B cell (primary cell): ENCODE results near the gene GALNT17. TPM values are rescaled to one million over a fixed set of nuclear protein-coding genes. Genes with fewer than 3 reads are reported as not detected.

ENCODE experiments used
- ATAC-seq: fragments of 200-7000 bp; cut with Tn5 transposase; one replicate; pipeline ENCODE4 v1.10.0; 2021; ENCODE audit warnings: low read depth, mild to moderate bottlenecking, moderate number of reproducible peaks, moderate library complexity
- CTCF ChIA-PET: fragments of 350-600 bp; sonication (Branson Sonifier 250); formaldehyde crosslinking; loops from one replicate; lab custom pipeline; 2021; ENCODE audit warnings: antibody characterized with exemption, inconsistent platforms; lab: Charles Lee
- POLR2A ChIA-PET: fragments of 350-600 bp; sonication (Branson Sonifier 250); formaldehyde crosslinking; loops from one replicate; lab custom pipeline; 2021; ENCODE audit warnings: antibody characterized with exemption; lab: Charles Lee
- DNase-seq: peaks from one replicate; pipeline ENCODE4 v3.0.0; 2013
- H2AFZ ChIP-seq: 2 replicates; pipeline ENCODE4 v1.6.1; 2012; ENCODE audit warnings: mild to moderate bottlenecking, low read depth, low read length; ENCODE audit not compliant: insufficient read depth, poor library complexity, severe bottlenecking
- H3K27ac ChIP-seq, 2 donors: 1 replicate in 1 of 2; 2 replicates in 1 of 2; pipeline ENCODE4 v1.5.1; 2012 to 2013; ENCODE audit warnings: low read length in 2 of 2, mild to moderate bottlenecking in 2 of 2, moderate library complexity in 1 of 2
- H3K27me3 ChIP-seq, 4 experiments: fragments of 200-600 bp in 1 of 4; sonication (generic) in 1 of 4; replicated peaks in 1 of 4; 1 replicate in 2 of 4; 2 replicates in 2 of 4; pipeline versions ENCODE4 v1.6.1 to v1.7.0; 2013 to 2016; ENCODE audit warnings: low read length in 3 of 4, mild to moderate bottlenecking in 2 of 4, mixed read lengths in 1 of 4, moderate library complexity in 1 of 4; ENCODE audit not compliant: insufficient read depth in 4 of 4, control insufficient read depth in 3 of 4; ENCODE audit errors: control extremely low read depth in 1 of 4
- H3K36me3 ChIP-seq, 2 experiments: replicated peaks in 1 of 2; 1 replicate in 1 of 2; 2 replicates in 1 of 2; pipeline versions ENCODE4 v1.6.1 to v1.7.1; 2013; ENCODE audit warnings: low read length in 1 of 2; ENCODE audit not compliant: insufficient read depth in 2 of 2, control insufficient read depth in 1 of 2; ENCODE audit errors: control extremely low read depth in 1 of 2, extremely low read depth in 1 of 2
- H3K4me1 ChIP-seq, 2 donors: fragments of 200-600 bp in 1 of 2; sonication (generic) in 1 of 2; 1 replicate in 1 of 2; 2 replicates in 1 of 2; pipeline versions ENCODE4 v1.5.1 to v1.6.1; 2013 to 2017; ENCODE audit warnings: low read length in 2 of 2; ENCODE audit not compliant: control insufficient read depth in 2 of 2, insufficient read depth in 2 of 2
- H3K4me2 ChIP-seq: replicated peaks from 2 replicates; pipeline ENCODE3; 2012; ENCODE audit warnings: mild to moderate bottlenecking, low read depth, low read length; ENCODE audit not compliant: poor library complexity, severe bottlenecking
- H3K4me3 ChIP-seq, 5 experiments: fragments of 200-600 bp in 1 of 5; sonication (generic) in 1 of 5; 1 replicate in 3 of 5; 2 replicates in 2 of 5; pipeline versions ENCODE4 v1.5.1 to v1.7.0; 2011 to 2016; ENCODE audit warnings: low read length in 4 of 5, mild to moderate bottlenecking in 4 of 5, low read depth in 2 of 5, control low read depth in 1 of 5, moderate library complexity in 1 of 5; ENCODE audit not compliant: insufficient read depth in 1 of 5; ENCODE audit errors: control extremely low read depth in 1 of 5, extremely low read depth in 1 of 5
- H3K79me2 ChIP-seq: fragments of 200-600 bp; sonication (generic); one replicate; pipeline ENCODE4 v1.6.0; 2016; ENCODE audit warnings: low read length; ENCODE audit not compliant: control insufficient read depth, insufficient read depth
- H3K9ac ChIP-seq: fragments of 200-600 bp; sonication (generic); 2 replicates; pipeline ENCODE4 v1.6.1; 2017; ENCODE audit warnings: mild to moderate bottlenecking, low read length, moderate library complexity
- H3K9me3 ChIP-seq, 3 donors: one replicate each; pipeline versions ENCODE4 v1.6.1 to v1.7.1; 2013; ENCODE audit warnings: low read length in 2 of 3; ENCODE audit not compliant: control insufficient read depth in 2 of 3, insufficient read depth in 1 of 3; ENCODE audit errors: control extremely low read depth in 1 of 3
- H4K20me1 ChIP-seq: 2 replicates; pipeline ENCODE4 v1.6.0; 2012; ENCODE audit warnings: mild to moderate bottlenecking, low read length; ENCODE audit not compliant: insufficient read depth, control insufficient read depth, poor library complexity, severe bottlenecking
- H3K27ac Mint-ChIP-seq: one replicate; pipeline ENCODE4 v1.8.0; 2021; ENCODE audit warnings: mixed read lengths
- H3K27me3 Mint-ChIP-seq: one replicate; pipeline ENCODE4 v1.8.0; 2021; ENCODE audit warnings: mixed read lengths
- H3K4me1 Mint-ChIP-seq: one replicate; pipeline ENCODE4 v1.8.0; 2021; ENCODE audit warnings: mixed read lengths
- H3K4me3 Mint-ChIP-seq: one replicate; pipeline ENCODE4 v1.8.0; 2021; ENCODE audit warnings: mixed read lengths
- H3K9me3 Mint-ChIP-seq: one replicate; pipeline ENCODE4 v1.8.0; 2022; ENCODE audit warnings: mixed read lengths; ENCODE audit not compliant: insufficient read depth
- EZH2 ChIP-seq: IDR thresholded peaks from 2 replicates; pipeline ENCODE4 v1.6.1; 2012; ENCODE audit warnings: borderline replicate concordance, low read depth, mild to moderate bottlenecking, moderate library complexity, low read length; ENCODE audit not compliant: insufficient read depth, poor library complexity, severe bottlenecking
- WGBS: methylation state at CpG from one replicate; pipeline ENCODE4 v1.1.5; 2013; ENCODE audit warnings: missing lambda C conversion rate; ENCODE audit not compliant: insufficient coverage; 5-methylcytosine and 5-hydroxymethylcytosine counted together
- intact Hi-C: fragments of 100-400 bp; cut with micrococcal nuclease; formaldehyde crosslinking; loops from one replicate; pipeline ENCODE4 v1.10.0; 2022
- polyA plus RNA-seq: library from polyadenylated mRNA; depleted of rRNA; stranded (reverse); fragments of >200 nt; gene quantifications from 2 replicates; pipeline ENCODE4 v1.2.3, GENCODE V29; 2012
- total RNA-seq, 2 donors: library from RNA; stranded (reverse); fragments of 120-200 nt in 1 of 2; gene quantifications; 1 replicate in 1 of 2; 2 replicates in 1 of 2; pipeline versions ENCODE4 v1.2.3 to v1.2.4, GENCODE V29; 2013 to 2022
- TF ChIP-seq, protein P1 (sequence below): fragments of 200-600 bp; IDR thresholded peaks from one replicate; pipeline ENCODE4 v1.8.0; 2022; ENCODE audit warnings: antibody characterized with exemption, mild to moderate bottlenecking

Gene GALNT17
- total and polyA plus RNA-seq, 2 donors (not counting 1 experiment from before 2014, with no cell fraction given), result not detected

DNA sequence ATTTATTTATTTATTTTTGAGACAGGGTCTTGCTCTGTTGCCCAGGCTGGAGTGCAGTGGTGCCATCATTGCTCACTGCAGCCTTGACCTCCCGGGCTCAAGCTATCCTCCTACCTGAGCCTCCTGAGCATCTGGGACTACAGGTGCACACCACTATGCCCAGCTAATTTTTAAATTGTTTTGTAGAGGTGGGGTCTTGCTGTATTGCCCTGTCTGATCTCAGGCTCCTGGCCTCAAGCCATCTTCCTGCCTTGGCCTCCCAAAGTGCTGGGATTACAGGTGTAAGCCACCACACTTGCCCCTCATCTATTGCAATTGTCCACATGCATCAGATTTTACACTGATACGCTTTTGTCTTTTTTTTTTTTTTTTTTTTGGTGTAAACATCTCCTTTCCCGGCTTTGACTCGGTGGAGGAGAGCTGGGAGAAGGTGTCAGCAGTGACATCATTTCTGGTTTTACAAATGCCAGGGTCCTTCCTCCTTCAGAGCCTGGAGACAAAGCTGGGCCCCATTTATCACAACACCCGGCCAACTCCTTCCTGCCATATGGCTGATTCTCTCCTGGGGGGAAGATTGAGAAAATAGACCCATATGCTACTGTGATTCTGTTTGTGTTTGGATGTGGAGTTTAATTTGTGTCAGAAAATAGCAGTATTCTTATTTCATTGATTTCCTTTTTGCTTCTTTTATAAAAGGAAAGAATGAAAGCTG is 61.3 kb downstream of the GALNT17 start:
- H4K20me1 ChIP-seq, result no peaks in the 10 kb centered on the region
- no peak overlapping the region for H2AFZ ChIP-seq
- intact Hi-C loops, result no loop called here
- no peak for TF ChIP-seq EZH2
- TF ChIP-seq, protein P1, sequence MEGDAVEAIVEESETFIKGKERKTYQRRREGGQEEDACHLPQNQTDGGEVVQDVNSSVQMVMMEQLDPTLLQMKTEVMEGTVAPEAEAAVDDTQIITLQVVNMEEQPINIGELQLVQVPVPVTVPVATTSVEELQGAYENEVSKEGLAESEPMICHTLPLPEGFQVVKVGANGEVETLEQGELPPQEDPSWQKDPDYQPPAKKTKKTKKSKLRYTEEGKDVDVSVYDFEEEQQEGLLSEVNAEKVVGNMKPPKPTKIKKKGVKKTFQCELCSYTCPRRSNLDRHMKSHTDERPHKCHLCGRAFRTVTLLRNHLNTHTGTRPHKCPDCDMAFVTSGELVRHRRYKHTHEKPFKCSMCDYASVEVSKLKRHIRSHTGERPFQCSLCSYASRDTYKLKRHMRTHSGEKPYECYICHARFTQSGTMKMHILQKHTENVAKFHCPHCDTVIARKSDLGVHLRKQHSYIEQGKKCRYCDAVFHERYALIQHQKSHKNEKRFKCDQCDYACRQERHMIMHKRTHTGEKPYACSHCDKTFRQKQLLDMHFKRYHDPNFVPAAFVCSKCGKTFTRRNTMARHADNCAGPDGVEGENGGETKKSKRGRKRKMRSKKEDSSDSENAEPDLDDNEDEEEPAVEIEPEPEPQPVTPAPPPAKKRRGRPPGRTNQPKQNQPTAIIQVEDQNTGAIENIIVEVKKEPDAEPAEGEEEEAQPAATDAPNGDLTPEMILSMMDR, result no peak
- H3K4me1 ChIP-seq, result no peaks in the 10 kb centered on the region
- Mint-ChIP-seq H3K4me3 (no peak overlapping the region), H3K9me3 (peaks cover 20% of the 10 kb centered on the region), H3K27me3 (no peaks in the 10 kb centered on the region), H3K4me1 (no peaks in the 10 kb centered on the region), H3K27ac (no peak overlapping the region)
- ChIA-PET CTCF (interaction anchor here (0.6 kb wide), 1 partner anchor 1074 kb away, joined by 3 read pairs; no protein-coding TSS in a partner anchor), POLR2A (no interaction called here)
- peaks cover 0 to 23% (median 0%) of the 10 kb centered on the region in 3 donors for H3K9me3 ChIP-seq
- no peaks in the 10 kb centered on the region for H3K27me3 ChIP-seq
- WGBS, result no CpG with 5 or more reads among the region's 5 CpGs
- H3K36me3 ChIP-seq, result no peaks in the 10 kb centered on the region
- no peaks in the 10 kb centered on the region for H3K79me2 ChIP-seq
- no peak overlapping the region for H3K9ac ChIP-seq
- no peak overlapping the region for H3K4me2 ChIP-seq
- ATAC-seq (no peak), DNase-seq (no peak)
- H3K27ac ChIP-seq, result no peak overlapping the region
- no peak overlapping the region for H3K4me3 ChIP-seq

DNA sequence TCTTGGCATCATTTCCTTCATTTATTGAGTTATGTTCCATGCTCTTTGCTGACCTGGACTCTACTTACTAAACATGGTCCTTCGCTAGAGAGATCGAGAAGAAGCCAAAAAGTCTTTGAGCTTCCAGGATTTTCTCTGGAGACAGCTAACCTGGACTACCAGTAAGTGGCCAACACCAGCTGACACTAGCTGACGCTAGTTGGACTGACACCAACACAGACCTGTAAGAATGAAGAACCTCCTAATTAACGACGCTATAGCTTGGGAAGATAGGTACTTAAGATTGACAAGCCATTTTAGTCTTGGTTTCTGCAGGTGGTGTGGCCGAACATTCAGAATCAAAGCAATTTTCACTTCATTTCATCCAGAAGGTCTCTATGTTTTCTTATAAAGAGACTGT is 66.4 kb downstream of the GALNT17 start:
- peaks cover 0 to 8% (median 2%) of the 10 kb centered on the region in 3 donors for H3K9me3 ChIP-seq
- no peak overlapping the region for H3K9ac ChIP-seq
- no peaks in the 10 kb centered on the region for H4K20me1 ChIP-seq
- no peaks in the 10 kb centered on the region for H3K4me1 ChIP-seq
- ATAC-seq (no peak), DNase-seq (no peak)
- H3K4me2 ChIP-seq, result no peak overlapping the region
- no peak overlapping the region for H3K27ac ChIP-seq
- H3K27me3 Mint-ChIP-seq, result no peaks in the 10 kb centered on the region
- peaks cover 10% of the 10 kb centered on the region for H3K9me3 Mint-ChIP-seq
- intact Hi-C loops, result no loop called here
- no peaks in the 10 kb centered on the region for H3K27me3 ChIP-seq
- H3K4me1 Mint-ChIP-seq, result no peaks in the 10 kb centered on the region
- WGBS, result 94% methylated on average over 2 of the region's 6 CpGs
- H3K27ac Mint-ChIP-seq, result no peak overlapping the region
- POLR2A ChIA-PET, result no interaction called here
- no peak overlapping the region for H2AFZ ChIP-seq
- no peak overlapping the region for H3K4me3 ChIP-seq
- H3K36me3 ChIP-seq, result no peaks in the 10 kb centered on the region
- H3K79me2 ChIP-seq, result no peaks in the 10 kb centered on the region
- no peak overlapping the region for H3K4me3 Mint-ChIP-seq
- CTCF ChIA-PET, result no interaction called here
- TF ChIP-seq, protein P1, result no peak
- no peak for TF ChIP-seq EZH2
